ENCODE data around the gene HSPB1. TPM values are rescaled to one million over a fixed set of nuclear protein-coding genes. Genes with fewer than 3 reads are reported as not detected.
A peak's percentile ranks its signal among the peaks of the same experiment; 100 is the strongest.

Gene HSPB1
- total and polyA plus RNA-seq, 4 donors = 89.6 to 529 (median 356) TPM

GRCh38 chr7:76337147-76337546 is 34.7 kb downstream of the HSPB1 start:
- peaks cover under 1 to 4% (median 2%) of the 10 kb centered on the region in 4 donors for H3K36me3 ChIP-seq (ENCODE audit: control insufficient read depth in 4 of 4, insufficient read depth in 4 of 4, low read length in 4 of 4)
- no peak overlapping the region for H3K9ac ChIP-seq (ENCODE audit: insufficient read depth in 1 of 2, low read length in 2 of 2)
- H3K4me3 ChIP-seq = no peak overlapping the region
- no peaks in the 10 kb centered on the region for H3K27me3 ChIP-seq (ENCODE audit: control insufficient read depth in 3 of 3, insufficient read depth in 3 of 3, low read length in 2 of 3)
- no peaks in the 10 kb centered on the region for H3K9me3 ChIP-seq (ENCODE audit: control insufficient read depth in 4 of 4, insufficient read depth in 3 of 4, low read length in 3 of 4)
- no peak overlapping the region for H3K27ac ChIP-seq (ENCODE audit: low read depth in 1 of 2, low read length in 1 of 2)
- WGBS, 2 donors = 87 to 91% methylated on average over 6 of the region's 6 CpGs
- H3K4me1 ChIP-seq (ENCODE audit: control insufficient read depth in 5 of 5, insufficient read depth in 5 of 5, low read length in 5 of 5) = peaks cover 0 to 46% (median 1%) of the 10 kb centered on the region in 5 donors
- DNase-seq (no peak), ATAC-seq (ENCODE audit: insufficient read depth, low FRiP score) (no peak)
- TF ChIP-seq, protein P1, sequence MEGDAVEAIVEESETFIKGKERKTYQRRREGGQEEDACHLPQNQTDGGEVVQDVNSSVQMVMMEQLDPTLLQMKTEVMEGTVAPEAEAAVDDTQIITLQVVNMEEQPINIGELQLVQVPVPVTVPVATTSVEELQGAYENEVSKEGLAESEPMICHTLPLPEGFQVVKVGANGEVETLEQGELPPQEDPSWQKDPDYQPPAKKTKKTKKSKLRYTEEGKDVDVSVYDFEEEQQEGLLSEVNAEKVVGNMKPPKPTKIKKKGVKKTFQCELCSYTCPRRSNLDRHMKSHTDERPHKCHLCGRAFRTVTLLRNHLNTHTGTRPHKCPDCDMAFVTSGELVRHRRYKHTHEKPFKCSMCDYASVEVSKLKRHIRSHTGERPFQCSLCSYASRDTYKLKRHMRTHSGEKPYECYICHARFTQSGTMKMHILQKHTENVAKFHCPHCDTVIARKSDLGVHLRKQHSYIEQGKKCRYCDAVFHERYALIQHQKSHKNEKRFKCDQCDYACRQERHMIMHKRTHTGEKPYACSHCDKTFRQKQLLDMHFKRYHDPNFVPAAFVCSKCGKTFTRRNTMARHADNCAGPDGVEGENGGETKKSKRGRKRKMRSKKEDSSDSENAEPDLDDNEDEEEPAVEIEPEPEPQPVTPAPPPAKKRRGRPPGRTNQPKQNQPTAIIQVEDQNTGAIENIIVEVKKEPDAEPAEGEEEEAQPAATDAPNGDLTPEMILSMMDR (IDR thresholded peaks at IDR 0.05; ENCODE audit: control extremely low read depth, extremely low read depth) = no peak

DNA sequence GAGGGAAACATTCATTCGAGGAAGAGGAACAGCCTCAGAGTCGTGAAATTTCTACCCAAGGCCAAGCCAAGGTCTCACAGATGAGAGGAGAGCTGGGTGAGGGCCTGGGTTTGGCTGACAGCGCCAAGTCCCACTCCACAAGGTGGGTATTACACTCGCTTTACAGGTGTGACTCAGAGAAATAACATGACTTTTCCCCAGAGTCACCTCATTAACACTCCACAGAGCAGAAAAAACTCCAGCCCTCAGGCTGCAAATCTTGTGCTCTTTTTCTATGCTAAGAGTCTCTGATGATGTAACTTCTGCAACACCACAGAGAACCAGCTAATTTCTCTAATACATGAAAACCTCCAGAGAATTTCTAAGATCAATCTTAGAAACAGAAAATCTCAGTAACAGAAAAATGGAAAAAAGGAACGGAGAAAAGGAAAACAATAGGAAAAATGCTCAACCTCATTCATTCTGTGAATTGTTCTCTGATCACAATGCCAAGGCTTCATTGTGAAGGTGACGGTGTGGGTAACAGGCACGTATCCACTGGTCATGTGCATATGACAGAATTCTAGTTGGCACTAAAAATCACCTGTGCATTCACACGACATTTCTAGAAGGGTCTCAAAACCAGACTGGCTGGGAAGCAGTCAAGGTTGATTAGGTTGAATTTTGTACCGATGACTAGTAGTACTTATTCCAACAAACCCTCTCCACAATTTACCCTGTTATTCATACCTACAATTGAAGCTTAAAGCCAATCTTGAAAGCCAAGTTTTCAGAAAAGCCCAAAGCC is 36.0 kb downstream of the HSPB1 start:
- DNase-seq (no peak), ATAC-seq (ENCODE audit: insufficient read depth, low FRiP score) (peak; percentile 60)
- H3K9ac ChIP-seq (ENCODE audit: insufficient read depth in 1 of 2, low read length in 2 of 2) = no peak overlapping the region
- peaks cover 0 to 45% (median 0%) of the 10 kb centered on the region in 5 donors for H3K4me1 ChIP-seq (ENCODE audit: control insufficient read depth in 5 of 5, insufficient read depth in 5 of 5, low read length in 5 of 5)
- no peak overlapping the region for H3K4me3 ChIP-seq
- 62 to 66% methylated on average over 9 of the region's 9 CpGs for WGBS, 2 donors
- H3K27me3 ChIP-seq (ENCODE audit: control insufficient read depth in 3 of 3, insufficient read depth in 3 of 3, low read length in 2 of 3) = no peaks in the 10 kb centered on the region
- peaks cover 3 to 6% (median 3%) of the 10 kb centered on the region in 4 donors for H3K36me3 ChIP-seq (ENCODE audit: control insufficient read depth in 4 of 4, insufficient read depth in 4 of 4, low read length in 4 of 4)
- no peak overlapping the region for H3K27ac ChIP-seq (ENCODE audit: low read depth in 1 of 2, low read length in 1 of 2)
- H3K9me3 ChIP-seq (ENCODE audit: control insufficient read depth in 4 of 4, insufficient read depth in 3 of 4, low read length in 3 of 4) = no peaks in the 10 kb centered on the region
- TF ChIP-seq, protein P1 (IDR thresholded peaks at IDR 0.05; ENCODE audit: control extremely low read depth, extremely low read depth) = no peak

GRCh38 chr7:76340617-76341131 is 38.2 kb downstream of the HSPB1 start:
- Histone ChIP-seq H3K27me3 (ENCODE audit: control insufficient read depth in 3 of 3, insufficient read depth in 3 of 3, low read length in 2 of 3) (no peaks in the 10 kb centered on the region), H3K9me3 (ENCODE audit: control insufficient read depth in 4 of 4, insufficient read depth in 3 of 4, low read length in 3 of 4) (no peaks in the 10 kb centered on the region), H3K4me1 (ENCODE audit: control insufficient read depth in 5 of 5, insufficient read depth in 5 of 5, low read length in 5 of 5) (peaks cover 0 to 46% (median 0%) of the 10 kb centered on the region in 5 donors), H3K4me3 (no peak overlapping the region), H3K27ac (ENCODE audit: low read depth in 1 of 2, low read length in 1 of 2) (no peak overlapping the region), H3K36me3 (ENCODE audit: control insufficient read depth in 4 of 4, insufficient read depth in 4 of 4, low read length in 4 of 4) (peaks cover 11 to 14% (median 13%) of the 10 kb centered on the region in 4 donors), H3K9ac (ENCODE audit: insufficient read depth in 1 of 2, low read length in 2 of 2) (no peak overlapping the region)
- ATAC-seq (ENCODE audit: insufficient read depth, low FRiP score) = no peak
- WGBS, 2 donors = 85 to 89% methylated on average over 3 of the region's 3 CpGs
- no peak for DNase-seq
- TF ChIP-seq, protein P1 (IDR thresholded peaks at IDR 0.05; ENCODE audit: control extremely low read depth, extremely low read depth) = no peak
